BLaER1 treated with 17β-estradiol and CSF1 and Interleukin-3, amounts not matched to agents 10 nM and 100 nM (cell line): ENCODE measurements around the gene LRRK1.

Experiments
- H3K27ac ChIP-seq, 11 experiments: shearing (Covaris generic); formaldehyde crosslinking; 2 replicates each; pipeline ENCODE4 v1.8.1; 2022
- H3K27me3 ChIP-seq, 11 experiments: shearing (Covaris generic); formaldehyde crosslinking; 2 replicates each; pipeline ENCODE4 v1.8.1; 2022
- H3K36me3 ChIP-seq, 11 experiments: shearing (Covaris generic); formaldehyde crosslinking; 2 replicates each; pipeline ENCODE4 v1.8.1; 2022
- H3K4me1 ChIP-seq, 10 experiments: shearing (Covaris generic); formaldehyde crosslinking; 2 replicates each; pipeline ENCODE4 v1.8.1; 2022
- H3K4me2 ChIP-seq, 11 experiments: shearing (Covaris generic); formaldehyde crosslinking; 2 replicates each; pipeline ENCODE4 v1.8.1; 2022
- H3K4me3 ChIP-seq, 10 experiments: shearing (Covaris generic); formaldehyde crosslinking; 2 replicates each; pipeline ENCODE4 v1.8.1; 2022
- H3K9ac ChIP-seq, 11 experiments: shearing (Covaris generic); formaldehyde crosslinking; 2 replicates each; pipeline ENCODE4 v1.8.1; 2022
- H3K9me3 ChIP-seq, 11 experiments: shearing (Covaris generic); formaldehyde crosslinking; replicated peaks in 1 of 11; 2 replicates each; pipeline ENCODE4 v1.8.1; 2022
- H4K20me1 ChIP-seq, 11 experiments: shearing (Covaris generic); formaldehyde crosslinking; 2 replicates each; pipeline ENCODE4 v1.8.1; 2022
- Cebpa-rat ChIP-seq, 11 experiments: shearing (Covaris generic); IDR thresholded peaks; 2 replicates each; pipeline ENCODE4 v1.8.1; 2022

LRRK1 gene

GRCh38 chr15:100942656-100943425 lies 23.7 kb downstream of the LRRK1 start:
- Histone ChIP-seq H3K4me2 (peak overlapping the region; percentile 2 to 58 (median 43); a peak in 20 of 22 replicates), H3K36me3 (no peaks in the 10 kb centered on the region), H3K4me3 (no peak overlapping the region), H3K4me1 (peaks cover 34 to 43% (median 40%) of the 10 kb centered on the region in 10 experiments), H4K20me1 (no peaks in the 10 kb centered on the region), H3K27ac (peak overlapping the region in 2 of 11 experiments; percentile 23 to 43; a peak in 2 of 22 replicates), H3K9ac (no peak overlapping the region), H3K9me3 (peaks cover 0 to 4% (median 0%) of the 10 kb centered on the region in 11 experiments; a peak in 1 of 22 replicates), H3K27me3 (no peaks in the 10 kb centered on the region)
- TF ChIP-seq Cebpa-rat (IDR thresholded peaks at IDR 0.05) = no peak

- H3K4me3 ChIP-seq = no peak overlapping the region
- no peak overlapping the region for H3K9ac ChIP-seq
- H3K36me3 ChIP-seq = no peaks in the 10 kb centered on the region
- no peak overlapping the region for H3K27ac ChIP-seq
- peaks cover 34 to 54% (median 41%) of the 10 kb centered on the region in 10 experiments for H3K4me1 ChIP-seq
- H3K9me3 ChIP-seq = peaks cover 0 to 4% (median 0%) of the 10 kb centered on the region in 11 experiments; a peak in 1 of 22 replicates
- H3K27me3 ChIP-seq = no peaks in the 10 kb centered on the region
- H4K20me1 ChIP-seq = no peaks in the 10 kb centered on the region
- no peak for TF ChIP-seq Cebpa-rat (IDR thresholded peaks at IDR 0.05)
- peak overlapping the region in 7 of 11 experiments; percentile 13 to 58 (median 44); a peak in 5 of 22 replicates for H3K4me2 ChIP-seq
Observed at GRCh38 chr15:100944244-100944895, 25.2 kb downstream of the LRRK1 start.

GRCh38 chr15:100944986-100945385 lies 25.8 kb downstream of the LRRK1 start:
- no peak overlapping the region for H3K9ac ChIP-seq
- no peaks in the 10 kb centered on the region for H4K20me1 ChIP-seq
- no peak for TF ChIP-seq Cebpa-rat (IDR thresholded peaks at IDR 0.05)
- no peak overlapping the region for H3K27ac ChIP-seq
- H3K27me3 ChIP-seq = no peaks in the 10 kb centered on the region
- peaks cover 34 to 56% (median 39%) of the 10 kb centered on the region in 10 experiments for H3K4me1 ChIP-seq
- no peak overlapping the region for H3K4me3 ChIP-seq
- no peaks in the 10 kb centered on the region for H3K36me3 ChIP-seq
- H3K9me3 ChIP-seq = peaks cover 0 to 4% (median 0%) of the 10 kb centered on the region in 11 experiments; a peak in 1 of 22 replicates
- no peak overlapping the region for H3K4me2 ChIP-seq

- Histone ChIP-seq H3K9me3 (peaks cover 0 to 7% (median 0%) of the 10 kb centered on the region in 11 experiments; a peak in 2 of 22 replicates), H3K4me3 (no peak overlapping the region), H4K20me1 (no peaks in the 10 kb centered on the region), H3K27ac (no peak overlapping the region), H3K27me3 (no peaks in the 10 kb centered on the region), H3K36me3 (no peaks in the 10 kb centered on the region), H3K9ac (no peak overlapping the region), H3K4me1 (peaks cover 10 to 36% (median 15%) of the 10 kb centered on the region in 10 experiments), H3K4me2 (0 out of 22 replicates have a peak overlapping the region, but pooled peaks of 1 of the 11 experiments have one; percentile 21)
- no peak for TF ChIP-seq Cebpa-rat (IDR thresholded peaks at IDR 0.05)
Observed at GRCh38 chr15:100947760-100948429, 28.7 kb downstream of the LRRK1 start.

- Histone ChIP-seq H3K9ac (no peak overlapping the region), H3K36me3 (no peaks in the 10 kb centered on the region), H3K9me3 (peaks cover 0 to 7% (median 0%) of the 10 kb centered on the region in 11 experiments; a peak in 2 of 22 replicates), H3K27me3 (no peaks in the 10 kb centered on the region), H3K27ac (no peak overlapping the region), H3K4me1 (peaks cover 5 to 31% (median 11%) of the 10 kb centered on the region in 10 experiments), H4K20me1 (no peaks in the 10 kb centered on the region), H3K4me2 (peak overlapping the region in 2 of 11 experiments; percentile 21 to 25; a peak in 3 of 22 replicates), H3K4me3 (no peak overlapping the region)
- TF ChIP-seq Cebpa-rat (IDR thresholded peaks at IDR 0.05) = no peak
Observed at GRCh38 chr15:100948430-100948762, 29.2 kb downstream of the LRRK1 start.

GRCh38 chr15:100949691-100950090 lies 30.5 kb downstream of the LRRK1 start:
- H3K27me3 ChIP-seq = no peaks in the 10 kb centered on the region
- no peaks in the 10 kb centered on the region for H4K20me1 ChIP-seq
- H3K4me2 ChIP-seq = peak overlapping the region in 3 of 11 experiments; percentile 21 to 42 (median 25); a peak in 3 of 22 replicates
- H3K36me3 ChIP-seq = no peaks in the 10 kb centered on the region
- H3K9ac ChIP-seq = no peak overlapping the region
- TF ChIP-seq Cebpa-rat (IDR thresholded peaks at IDR 0.05) = no peak
- no peak overlapping the region for H3K4me3 ChIP-seq
- H3K27ac ChIP-seq = no peak overlapping the region
- peaks cover 0 to 22% (median 0%) of the 10 kb centered on the region in 10 experiments; a peak in 7 of 20 replicates for H3K4me1 ChIP-seq
- peaks cover 0 to 7% (median 0%) of the 10 kb centered on the region in 11 experiments; a peak in 2 of 22 replicates for H3K9me3 ChIP-seq

- no peak overlapping the region for H3K4me3 ChIP-seq
- H4K20me1 ChIP-seq = no peaks in the 10 kb centered on the region
- no peaks in the 10 kb centered on the region for H3K36me3 ChIP-seq
- H3K4me2 ChIP-seq = peak overlapping the region in 3 of 11 experiments; percentile 6 to 16 (median 15); a peak in 2 of 22 replicates
- H3K9ac ChIP-seq = no peak overlapping the region
- no peak for TF ChIP-seq Cebpa-rat (IDR thresholded peaks at IDR 0.05)
- no peaks in the 10 kb centered on the region for H3K27me3 ChIP-seq
- H3K4me1 ChIP-seq = peaks cover 0 to 22% (median 0%) of the 10 kb centered on the region in 10 experiments; a peak in 7 of 20 replicates
- H3K9me3 ChIP-seq = peaks cover 0 to 7% (median 0%) of the 10 kb centered on the region in 11 experiments; a peak in 2 of 22 replicates
- no peak overlapping the region for H3K27ac ChIP-seq
Observed at GRCh38 chr15:100951965-100952364, 32.8 kb downstream of the LRRK1 start.

- Histone ChIP-seq H3K9ac (no peak overlapping the region), H3K9me3 (peaks cover 0 to 7% (median 0%) of the 10 kb centered on the region in 11 experiments; a peak in 2 of 22 replicates), H3K4me1 (peaks cover 0 to 22% (median 0%) of the 10 kb centered on the region in 10 experiments; a peak in 7 of 20 replicates), H3K27ac (no peak overlapping the region), H4K20me1 (no peaks in the 10 kb centered on the region), H3K27me3 (no peaks in the 10 kb centered on the region), H3K4me3 (no peak overlapping the region), H3K36me3 (no peaks in the 10 kb centered on the region), H3K4me2 (peak overlapping the region in 3 of 11 experiments; percentile 6 to 16 (median 15); a peak in 2 of 22 replicates)
- no peak for TF ChIP-seq Cebpa-rat (IDR thresholded peaks at IDR 0.05)
Observed at GRCh38 chr15:100952566-100952965, 33.4 kb downstream of the LRRK1 start.
